ENCODE data around the gene EEF1AKMT3.

Gene EEF1AKMT3

DNA sequence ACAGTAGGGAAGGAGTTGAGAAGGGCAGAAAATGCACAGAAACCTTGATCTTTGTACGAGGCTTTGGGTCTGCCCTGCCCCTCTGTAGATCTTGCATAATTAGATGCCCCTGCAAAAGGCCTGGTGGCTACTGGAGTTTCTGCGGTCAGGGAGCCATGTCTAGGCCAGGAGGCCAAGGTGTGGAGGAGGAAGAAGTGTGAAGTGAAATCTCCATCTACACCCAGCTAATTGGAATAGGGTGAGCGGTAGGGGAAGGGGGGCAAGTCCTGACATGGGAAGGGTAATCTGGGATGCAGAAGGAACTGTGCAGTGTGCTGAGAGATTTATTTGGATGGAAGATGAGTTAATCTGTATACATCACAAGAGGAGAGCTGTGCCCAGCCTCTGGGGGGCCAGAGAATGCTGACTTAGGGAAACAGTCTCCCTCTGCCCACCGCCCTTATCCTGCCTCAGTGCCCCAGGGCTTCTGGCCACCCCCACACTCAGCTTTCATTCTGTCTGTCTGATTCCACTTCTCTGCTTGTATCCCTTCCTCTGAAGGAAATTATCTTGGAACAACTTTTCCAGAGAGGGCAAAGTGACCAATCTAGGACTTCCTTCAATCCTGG, 10.9 kb upstream of the EEF1AKMT3 start:
- peaks cover 5% of the 10 kb centered on the region for H3K27me3 Mint-ChIP-seq
- H3K4me3 Mint-ChIP-seq: no peak overlapping the region
- DNase-seq (ENCODE audit: low spot score in 2 of 2) (no peak), ATAC-seq (ENCODE audit: low read depth) (no peak)
- peaks cover 36% of the 10 kb centered on the region for H3K4me1 Mint-ChIP-seq
- H3K36me3 Mint-ChIP-seq: peaks cover 14% of the 10 kb centered on the region
- H3K9me3 Mint-ChIP-seq: no peaks in the 10 kb centered on the region
- H3K27ac Mint-ChIP-seq: no peak overlapping the region

DNA sequence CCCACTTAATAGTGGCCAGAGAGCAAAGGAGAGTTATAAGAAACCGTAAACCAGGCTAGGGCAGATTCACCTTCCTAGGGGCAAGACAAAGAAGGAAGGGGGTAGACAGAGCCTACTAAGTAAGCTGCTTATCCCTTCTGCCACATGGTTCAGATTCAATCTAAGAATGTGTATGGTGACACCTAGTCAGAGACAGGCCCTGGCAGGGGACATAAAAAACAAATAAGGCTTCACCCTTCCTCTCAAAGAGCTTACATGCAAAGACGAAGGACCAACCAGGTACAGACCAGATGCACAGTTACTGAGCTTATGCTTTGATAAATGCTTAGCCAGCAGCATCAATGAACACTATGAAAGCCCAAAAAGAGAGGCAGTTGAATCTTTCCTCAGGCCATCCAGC, 10.0 kb upstream of the EEF1AKMT3 start:
- ATAC-seq (ENCODE audit: low read depth): no peak
- peaks cover 34% of the 10 kb centered on the region for H3K4me1 Mint-ChIP-seq

DNA sequence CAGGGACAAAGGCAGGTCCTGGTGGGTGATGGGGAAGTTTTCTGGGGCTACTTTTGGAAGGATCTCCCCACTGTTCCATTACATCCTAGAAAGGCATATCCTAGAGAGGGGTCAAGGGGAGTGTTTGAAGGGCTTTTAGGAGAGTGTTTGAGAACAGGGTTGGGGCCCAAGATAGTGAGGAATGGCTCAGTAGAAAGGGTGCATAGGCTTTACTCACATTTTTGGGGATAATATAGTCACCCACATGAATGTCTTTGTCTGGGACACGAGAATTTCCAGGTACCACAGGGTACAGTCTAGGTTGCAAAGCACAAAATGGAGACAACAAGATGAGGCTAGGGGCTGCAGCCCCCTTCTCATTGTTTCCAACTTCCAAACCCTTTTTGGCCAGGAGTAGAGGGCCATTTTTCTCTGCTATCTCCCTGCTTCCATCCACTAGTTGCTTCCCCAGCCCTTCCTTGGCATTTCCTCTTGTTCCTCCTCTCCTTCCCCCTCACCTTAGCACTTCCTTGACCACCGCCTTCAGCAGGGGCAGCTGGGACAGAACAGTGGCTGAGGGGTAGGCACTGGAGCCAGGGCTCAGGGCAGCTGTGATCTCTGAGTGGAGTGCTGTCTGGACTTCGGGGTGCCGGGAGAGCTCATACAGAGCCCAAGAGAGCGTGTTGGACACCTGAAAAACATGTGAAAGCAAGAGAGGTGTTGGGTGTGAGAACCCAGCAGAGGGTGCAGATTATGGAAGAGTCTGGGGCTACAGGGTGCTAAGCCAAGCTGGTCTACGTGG, 8.3 kb upstream of the EEF1AKMT3 start:
- Mint-ChIP-seq H3K4me1 (peaks cover 30% of the 10 kb centered on the region), H3K27ac (no peak overlapping the region), H3K4me3 (peak overlapping the region; percentile 84), H3K27me3 (peaks cover 8% of the 10 kb centered on the region), H3K36me3 (peaks cover 7% of the 10 kb centered on the region), H3K9me3 (no peaks in the 10 kb centered on the region)
- ATAC-seq (ENCODE audit: low read depth) (no peak), DNase-seq (ENCODE audit: low spot score in 2 of 2) (no peak)

More for the DNA sequence above, 10.0 kb upstream of the EEF1AKMT3 start:
- H3K36me3 Mint-ChIP-seq: peaks cover 13% of the 10 kb centered on the region
- peaks cover 8% of the 10 kb centered on the region for H3K27me3 Mint-ChIP-seq
- H3K9me3 Mint-ChIP-seq: no peaks in the 10 kb centered on the region
- no peak overlapping the region for H3K4me3 Mint-ChIP-seq
- DNase-seq (ENCODE audit: low spot score in 2 of 2): no peak
- H3K27ac Mint-ChIP-seq: no peak overlapping the region

DNA sequence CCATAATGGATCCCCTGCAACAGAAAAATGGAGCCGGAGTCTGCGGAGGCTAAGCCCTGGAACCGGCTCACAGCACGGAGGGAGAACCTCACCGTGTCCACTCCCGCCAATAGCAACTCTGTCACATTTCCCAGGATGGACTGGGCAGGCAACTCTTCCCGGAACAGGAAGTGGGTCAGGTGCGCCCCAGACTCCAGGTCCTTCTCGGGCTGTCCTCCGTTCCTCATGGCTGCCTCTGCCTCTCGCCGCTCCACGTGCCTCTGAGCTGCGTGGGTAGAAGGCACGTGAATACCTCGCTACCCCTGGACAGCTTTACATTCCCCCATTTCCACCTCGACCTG, 7.8 kb upstream of the EEF1AKMT3 start:
- Mint-ChIP-seq H3K36me3 (peaks cover 4% of the 10 kb centered on the region), H3K27me3 (peaks cover 8% of the 10 kb centered on the region), H3K9me3 (no peaks in the 10 kb centered on the region), H3K4me3 (peak overlapping the region; percentile 84), H3K27ac (no peak overlapping the region), H3K4me1 (peaks cover 25% of the 10 kb centered on the region)
- DNase-seq (ENCODE audit: low spot score in 2 of 2) (no peak), ATAC-seq (ENCODE audit: low read depth) (peak; percentile 11)

DNA sequence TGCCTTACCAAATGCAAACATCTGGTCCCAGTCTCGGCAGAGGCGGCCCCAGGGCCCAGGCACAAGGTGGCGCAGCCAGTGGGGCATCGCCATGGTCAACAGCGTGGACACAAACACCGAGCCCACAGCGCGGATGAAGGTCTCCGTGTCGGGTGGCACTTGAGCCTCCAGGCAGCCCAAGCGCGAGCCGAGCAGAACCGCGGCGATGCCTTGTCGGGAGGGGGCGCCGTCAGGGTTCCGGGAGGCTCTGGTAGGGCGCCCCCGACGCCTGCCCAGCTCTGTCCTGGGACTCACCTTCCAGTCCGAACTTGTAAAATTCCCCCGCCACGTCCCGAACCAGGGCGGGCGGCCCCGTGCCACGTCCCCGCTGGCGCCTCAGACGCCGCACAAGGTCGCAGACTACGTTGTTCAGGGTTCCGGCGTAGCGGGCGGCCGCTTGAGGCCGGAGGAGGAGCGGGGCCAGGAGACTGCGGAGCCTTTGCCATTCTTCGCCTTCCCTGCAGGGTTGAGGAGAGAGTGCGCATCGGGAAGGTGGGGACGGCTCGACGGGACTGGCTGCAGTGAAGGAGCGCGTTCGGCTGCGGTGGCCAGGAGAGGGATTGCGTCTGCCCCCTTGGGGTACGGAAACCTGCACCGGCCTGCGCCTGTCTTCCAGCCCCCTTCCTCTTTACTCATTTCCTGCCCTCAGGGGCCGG, 7.3 kb upstream of the EEF1AKMT3 start:
- Mint-ChIP-seq H3K27me3 (peaks cover 8% of the 10 kb centered on the region), H3K4me3 (peak overlapping the region; percentile 84), H3K4me1 (peaks cover 21% of the 10 kb centered on the region), H3K27ac (peak overlapping the region; percentile 13), H3K36me3 (peaks cover 4% of the 10 kb centered on the region), H3K9me3 (no peaks in the 10 kb centered on the region)
- peak; percentile 79 for ATAC-seq (ENCODE audit: low read depth)
- DNase-seq (ENCODE audit: low spot score in 2 of 2): peak in 1 of 2 donors; percentile 57

DNA sequence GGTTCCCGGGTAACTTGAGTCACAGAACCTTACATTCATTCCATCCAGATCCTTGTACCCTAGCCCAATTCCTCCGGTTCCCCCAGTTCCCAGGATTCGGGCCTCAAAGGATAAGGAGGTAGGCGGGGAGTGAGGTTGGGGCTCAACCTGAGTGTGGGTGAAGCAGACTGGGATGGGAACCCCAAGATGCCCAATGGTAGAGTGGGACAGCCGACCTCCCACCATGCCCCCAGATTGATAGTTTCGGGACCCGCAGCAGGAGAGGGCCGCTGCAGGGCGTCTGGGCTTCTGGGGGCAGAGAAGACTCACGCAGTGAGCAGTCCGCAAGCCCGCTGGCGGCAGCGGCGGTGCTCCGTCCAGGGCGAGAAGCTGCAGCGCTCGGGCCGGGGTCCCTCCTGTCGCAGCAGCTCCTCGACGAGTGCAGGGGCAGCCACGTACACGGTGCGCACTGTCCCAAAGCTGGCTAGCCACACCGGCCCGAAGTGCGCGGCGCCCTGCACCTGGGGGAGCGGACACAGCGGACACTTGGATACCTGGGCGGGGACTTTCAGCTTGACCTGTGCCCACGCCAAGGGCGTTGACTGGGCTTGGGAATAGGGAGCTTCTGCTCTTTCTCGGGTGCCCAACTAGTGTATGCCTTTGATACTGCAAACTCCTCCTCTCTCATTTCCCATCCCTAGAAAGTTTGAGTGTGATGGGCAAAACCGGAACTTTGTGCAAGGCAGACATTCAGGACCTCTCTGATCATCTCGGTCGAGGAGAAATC, 6.5 kb upstream of the EEF1AKMT3 start:
- Mint-ChIP-seq H3K4me1 (peaks cover 23% of the 10 kb centered on the region), H3K4me3 (peak overlapping the region; percentile 84), H3K27me3 (peaks cover 8% of the 10 kb centered on the region), H3K36me3 (peaks cover 2% of the 10 kb centered on the region), H3K9me3 (no peaks in the 10 kb centered on the region), H3K27ac (peak overlapping the region; percentile 13)
- ATAC-seq (ENCODE audit: low read depth) (peak; percentile 7), DNase-seq (ENCODE audit: low spot score in 2 of 2) (no peak)

DNA sequence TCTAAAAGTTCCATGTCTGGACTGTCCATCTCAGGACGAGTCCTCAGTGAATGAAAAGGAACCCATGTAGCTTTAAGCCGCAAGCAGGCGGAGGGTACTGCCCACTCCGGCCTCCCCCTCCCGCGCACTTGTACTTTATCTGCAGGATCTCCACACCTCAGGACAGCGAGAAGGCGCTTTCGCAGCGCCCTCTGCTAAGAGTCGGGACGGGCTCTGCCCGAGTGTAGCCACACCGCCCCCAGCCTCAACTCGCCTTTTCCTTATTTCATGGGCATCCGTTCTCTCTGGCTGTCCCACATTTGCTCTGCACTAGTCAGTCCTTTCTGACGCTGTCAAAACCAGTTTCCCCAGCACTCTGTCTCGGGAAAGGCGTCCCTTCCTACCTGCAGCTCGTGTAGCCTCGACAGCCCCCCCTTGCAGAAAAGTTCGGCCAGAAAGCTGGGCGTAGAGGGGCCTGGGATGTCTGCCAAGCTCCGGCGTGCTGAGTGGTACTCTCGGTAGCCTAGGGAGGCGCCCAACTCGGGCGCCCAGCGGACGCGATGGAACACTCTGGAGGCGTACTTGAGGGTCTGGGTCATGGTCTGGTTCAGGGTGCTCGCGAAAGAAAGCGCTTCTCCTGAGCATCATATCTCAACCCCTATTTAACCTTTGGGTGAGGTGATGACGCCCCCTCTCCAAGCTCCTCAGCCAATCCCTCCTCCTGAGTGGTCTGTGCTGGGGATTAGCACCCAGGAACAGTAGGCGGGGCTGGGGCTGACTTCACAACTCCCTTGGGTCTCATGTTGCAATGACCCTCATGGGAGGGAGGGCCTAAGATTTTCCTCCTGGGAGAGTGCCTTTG, 5.7 kb upstream of the EEF1AKMT3 start, which contains the start of gene CYP27B1:
TSS of gene CYP27B1 (minus strand) at position 615 of the 841 bp plus-strand sequence. CDS start at position 578, 37 bp downstream.
- Mint-ChIP-seq H3K36me3 (no peaks in the 10 kb centered on the region), H3K4me1 (peaks cover 26% of the 10 kb centered on the region), H3K4me3 (peak within 1 kb of the TSS; percentile 84), H3K27me3 (peaks cover 8% of the 10 kb centered on the region), H3K9me3 (no peaks in the 10 kb centered on the region), H3K27ac (no peak within 1 kb of the TSS)
- DNase-seq (ENCODE audit: low spot score in 2 of 2) (no peak), ATAC-seq (ENCODE audit: low read depth) (no peak)

DNA sequence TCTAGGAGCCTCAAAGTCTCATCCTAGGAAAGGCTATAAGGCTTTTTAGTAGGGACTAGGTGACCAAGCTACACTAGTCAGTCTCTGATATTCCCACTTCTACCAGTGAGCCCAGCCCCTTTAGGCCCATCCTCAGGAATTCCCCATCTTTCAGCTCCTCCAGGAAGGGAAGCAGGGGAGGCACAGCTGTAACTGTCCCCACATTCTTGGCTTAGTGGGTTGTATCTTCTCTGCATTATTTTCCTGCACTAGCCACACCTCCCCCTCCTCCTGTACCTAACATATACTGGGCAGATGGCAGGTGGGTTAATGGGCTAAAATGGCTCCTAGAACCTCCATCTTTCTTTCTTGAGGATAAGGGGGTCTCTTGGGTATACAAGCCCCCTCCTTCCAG, 5.1 kb upstream of the EEF1AKMT3 start:
- no peaks in the 10 kb centered on the region for H3K9me3 Mint-ChIP-seq
- H3K27me3 Mint-ChIP-seq: peaks cover 8% of the 10 kb centered on the region
- H3K36me3 Mint-ChIP-seq: no peaks in the 10 kb centered on the region
- DNase-seq (ENCODE audit: low spot score in 2 of 2) (no peak), ATAC-seq (ENCODE audit: low read depth) (no peak)
- no peak overlapping the region for H3K27ac Mint-ChIP-seq
- H3K4me3 Mint-ChIP-seq: peak overlapping the region; percentile 11
- H3K4me1 Mint-ChIP-seq: peaks cover 29% of the 10 kb centered on the region

DNA sequence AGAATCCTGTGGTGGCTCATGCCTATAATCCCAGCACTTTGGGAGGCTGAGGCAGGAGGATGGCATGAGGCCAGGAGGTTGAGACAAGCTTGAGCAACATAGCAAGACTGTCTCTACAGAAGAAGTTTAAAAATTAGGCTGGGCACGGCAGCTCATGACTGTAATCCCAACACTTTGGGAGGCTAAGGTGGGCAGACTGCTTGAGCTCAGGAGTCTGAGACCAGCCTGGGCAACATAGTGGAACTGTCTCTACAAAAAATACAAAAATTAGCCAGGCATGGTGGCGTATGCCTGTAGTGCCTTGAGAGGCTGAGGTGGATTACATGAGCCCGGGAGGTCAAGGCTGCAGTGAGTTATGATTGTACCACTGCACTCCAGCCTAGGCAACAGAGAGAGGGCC, 4.5 kb upstream of the EEF1AKMT3 start:
- H3K4me1 Mint-ChIP-seq: peaks cover 30% of the 10 kb centered on the region
- H3K4me3 Mint-ChIP-seq: no peak overlapping the region
- no peaks in the 10 kb centered on the region for H3K36me3 Mint-ChIP-seq

DNA sequence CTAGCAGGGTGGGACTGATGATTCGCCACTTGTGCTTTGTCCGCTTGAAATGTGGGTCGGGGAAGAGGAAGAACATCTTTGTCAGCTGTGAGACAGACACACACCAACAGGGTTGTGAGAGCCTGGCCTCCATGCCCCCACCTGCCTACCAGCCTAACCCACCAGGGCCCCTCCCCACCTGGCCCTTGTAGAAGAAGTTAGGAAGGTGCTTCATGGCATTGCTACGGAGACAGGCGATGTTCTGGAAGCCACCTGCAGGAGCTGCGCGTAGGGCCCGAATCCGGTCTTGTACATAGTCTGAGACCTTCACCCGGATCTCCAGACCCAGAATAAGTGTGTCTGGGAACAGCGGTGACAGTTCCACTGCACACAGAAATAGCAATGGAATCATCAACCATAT, 2.8 kb upstream of the EEF1AKMT3 start:
- peaks cover 5% of the 10 kb centered on the region for H3K27me3 Mint-ChIP-seq
- H3K27ac Mint-ChIP-seq: no peak overlapping the region
- H3K9me3 Mint-ChIP-seq: no peaks in the 10 kb centered on the region
- H3K4me1 Mint-ChIP-seq: peaks cover 27% of the 10 kb centered on the region
- DNase-seq (ENCODE audit: low spot score in 2 of 2): no peak
- H3K36me3 Mint-ChIP-seq: no peaks in the 10 kb centered on the region
- no peak overlapping the region for H3K4me3 Mint-ChIP-seq
- ATAC-seq (ENCODE audit: low read depth): no peak

More for the DNA sequence above, 4.5 kb upstream of the EEF1AKMT3 start:
- ATAC-seq (ENCODE audit: low read depth) (no peak), DNase-seq (ENCODE audit: low spot score in 2 of 2) (no peak)
- H3K27me3 Mint-ChIP-seq: peaks cover 8% of the 10 kb centered on the region
- no peaks in the 10 kb centered on the region for H3K9me3 Mint-ChIP-seq
- no peak overlapping the region for H3K27ac Mint-ChIP-seq

DNA sequence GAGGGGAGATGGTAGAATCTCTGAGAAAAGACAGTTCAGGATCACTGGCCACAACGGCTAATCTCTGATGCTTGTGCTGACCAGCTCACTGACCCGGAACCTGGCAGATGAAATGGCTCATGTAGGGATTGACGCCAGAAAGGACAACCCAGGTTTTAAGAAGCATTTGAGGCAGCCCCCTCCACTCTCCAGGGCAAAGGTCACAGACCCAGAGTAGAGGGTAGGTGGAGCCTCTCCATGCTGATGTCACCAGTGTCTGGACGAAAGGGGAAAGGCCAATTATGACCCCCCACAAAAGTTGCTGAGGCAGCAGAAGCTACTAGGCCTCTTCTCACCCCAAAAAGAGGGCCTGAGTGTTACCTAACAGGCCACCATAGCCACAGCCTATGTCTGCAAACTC, 1.7 kb upstream of the EEF1AKMT3 start:
- Mint-ChIP-seq H3K36me3 (no peaks in the 10 kb centered on the region), H3K4me1 (peaks cover 21% of the 10 kb centered on the region), H3K9me3 (no peaks in the 10 kb centered on the region), H3K27ac (no peak overlapping the region), H3K4me3 (peak overlapping the region; percentile 19), H3K27me3 (peaks cover 3% of the 10 kb centered on the region)
- DNase-seq (ENCODE audit: low spot score in 2 of 2) (no peak), ATAC-seq (ENCODE audit: low read depth) (no peak)

DNA sequence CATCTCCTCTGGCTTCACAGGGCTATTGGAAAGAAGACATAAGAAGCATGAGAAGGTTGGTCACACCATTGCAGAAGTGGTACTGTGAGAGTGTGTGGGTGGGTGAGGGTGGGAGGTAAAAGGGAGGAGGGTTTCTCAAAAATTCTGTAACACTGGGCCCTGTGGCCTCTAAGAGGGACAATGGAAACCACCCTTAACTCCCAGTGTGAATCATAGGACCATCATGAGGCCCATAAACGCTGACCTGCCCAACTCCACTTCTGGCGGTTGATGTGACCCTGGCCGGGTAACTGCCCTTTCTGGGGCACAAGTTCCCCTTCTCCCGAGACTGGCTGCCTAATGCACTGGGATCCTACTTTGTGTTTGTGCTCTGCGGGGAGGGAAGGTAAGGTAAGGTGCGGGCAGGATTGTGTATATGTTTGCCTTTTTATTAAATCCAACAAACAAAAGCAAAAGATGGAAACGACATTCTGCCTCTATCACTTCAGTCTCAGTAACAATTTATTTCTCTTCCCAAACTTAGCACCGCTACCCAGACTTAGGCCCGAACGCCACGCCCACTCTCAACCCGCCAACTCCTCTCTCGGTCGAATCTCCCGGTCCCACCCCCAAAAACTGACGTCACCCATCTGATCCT, 1.1 kb upstream of the EEF1AKMT3 start:
- ATAC-seq (ENCODE audit: low read depth): peak; percentile 72
- Mint-ChIP-seq H3K4me3 (peak overlapping the region; percentile 88), H3K36me3 (no peaks in the 10 kb centered on the region), H3K27me3 (peaks cover 3% of the 10 kb centered on the region), H3K4me1 (peaks cover 22% of the 10 kb centered on the region), H3K9me3 (no peaks in the 10 kb centered on the region), H3K27ac (peak overlapping the region; percentile 93)
- DNase-seq (ENCODE audit: low spot score in 2 of 2): peak in 1 of 2 donors; percentile 69

All from memory B cell (primary cell).